ENCODE measurements around the gene ADISSP. TPM values are rescaled to one million over a fixed set of nuclear protein-coding genes. Genes with fewer than 3 reads are reported as not detected.

The ADISSP gene
- polyA plus RNA-seq, 1 donor = 21.6 TPM

DNA sequence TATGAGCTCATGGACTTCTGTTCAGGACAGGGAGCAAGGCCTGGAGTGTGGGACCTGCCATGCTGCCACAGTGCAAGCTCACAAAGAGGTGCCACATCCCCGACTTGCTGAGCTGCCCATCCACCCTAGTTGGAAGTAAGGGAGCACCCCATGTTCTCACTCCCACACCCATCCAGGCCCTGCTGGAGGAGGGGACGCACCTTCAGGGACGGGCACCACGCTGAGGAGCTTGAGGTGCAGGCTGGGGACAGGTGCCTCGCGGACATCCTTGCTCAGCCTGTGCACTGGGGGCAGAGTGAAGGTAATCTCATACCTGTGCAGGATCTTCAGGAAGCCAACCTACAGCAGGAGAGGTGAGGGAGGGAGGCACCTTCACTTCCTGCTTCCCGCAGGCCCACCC, 12.3 kb downstream of the ADISSP start:
- no peak for DNase-seq (ENCODE audit: low read depth)

DNA sequence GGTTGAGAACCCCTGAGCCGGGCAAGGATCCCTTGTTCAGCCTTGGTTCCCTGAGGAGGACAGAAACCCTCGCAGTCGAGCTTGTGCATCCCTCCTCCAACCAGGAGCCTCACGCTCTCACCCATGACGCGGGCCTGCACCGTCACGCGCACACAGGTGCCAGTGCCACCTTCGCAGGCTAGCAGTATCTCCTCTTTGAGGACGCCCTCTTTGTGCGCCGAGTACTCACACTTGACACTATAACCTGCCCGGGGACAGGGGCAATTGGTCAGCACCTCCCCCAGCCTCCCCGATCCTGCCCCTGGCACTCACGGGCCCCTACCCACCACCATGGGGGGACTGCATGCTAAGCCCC, 13.3 kb downstream of the ADISSP start:
- no peak for DNase-seq (ENCODE audit: low read depth)

DNA sequence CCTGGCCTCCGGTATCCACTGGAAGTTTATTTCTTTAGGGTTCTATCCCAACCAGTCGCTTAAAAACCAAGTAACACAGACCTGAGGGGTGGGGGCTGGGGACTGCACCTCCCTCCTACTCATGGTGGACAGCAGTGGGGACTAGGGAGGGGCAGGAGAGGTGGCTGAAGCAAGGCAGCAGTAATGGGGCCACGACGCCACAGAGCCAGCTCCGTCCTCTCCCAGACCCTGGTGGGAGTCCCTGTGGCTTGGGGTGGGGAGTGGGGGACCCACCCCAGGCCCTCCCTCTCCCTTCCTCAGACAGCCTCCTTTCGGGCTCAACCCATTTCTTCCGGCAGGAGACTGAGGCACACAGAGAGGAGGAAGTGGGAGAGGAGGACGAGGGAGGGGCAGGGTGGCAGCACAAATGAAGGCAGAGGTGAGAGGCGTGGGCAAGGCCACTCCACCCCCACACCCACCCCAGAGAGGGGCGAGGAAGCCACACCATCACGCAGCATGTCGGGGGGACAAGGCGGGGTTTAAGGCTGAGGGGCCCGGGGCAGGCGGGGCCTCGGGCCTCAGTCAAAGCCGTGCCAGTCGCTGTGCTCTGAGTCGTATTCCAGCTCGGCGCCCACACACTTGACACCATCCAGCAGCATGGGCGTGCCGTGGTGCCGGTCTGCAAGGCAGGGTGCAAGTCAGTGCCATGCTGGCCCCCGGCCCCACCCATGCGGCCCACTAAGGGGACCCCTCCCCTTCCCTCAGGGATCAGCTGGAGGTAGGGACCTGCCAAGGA, 13.9 kb downstream of the ADISSP start:
- DNase-seq (ENCODE audit: low read depth) = no peak

DNA sequence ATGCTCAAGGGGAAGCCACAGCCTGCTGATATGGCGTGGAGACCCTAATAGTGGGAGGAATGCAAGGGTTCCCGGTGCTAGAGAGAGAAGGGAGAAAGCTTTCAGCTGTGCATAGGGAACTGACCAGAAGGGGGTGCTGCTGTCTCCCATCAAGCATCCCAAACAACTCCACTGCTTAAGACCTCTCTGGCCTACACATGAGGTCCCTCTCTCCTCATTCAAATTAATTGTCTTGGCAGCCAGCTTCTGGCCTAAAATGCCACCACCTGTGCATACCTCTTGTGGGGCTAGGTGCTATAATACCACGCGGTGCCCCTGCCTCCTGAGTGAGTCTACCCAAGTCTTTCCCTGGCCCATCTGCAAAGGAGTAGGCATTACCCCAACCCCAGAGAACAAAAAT, 14.5 kb downstream of the ADISSP start:
- peak; percentile 48 for DNase-seq (ENCODE audit: low read depth)

DNA sequence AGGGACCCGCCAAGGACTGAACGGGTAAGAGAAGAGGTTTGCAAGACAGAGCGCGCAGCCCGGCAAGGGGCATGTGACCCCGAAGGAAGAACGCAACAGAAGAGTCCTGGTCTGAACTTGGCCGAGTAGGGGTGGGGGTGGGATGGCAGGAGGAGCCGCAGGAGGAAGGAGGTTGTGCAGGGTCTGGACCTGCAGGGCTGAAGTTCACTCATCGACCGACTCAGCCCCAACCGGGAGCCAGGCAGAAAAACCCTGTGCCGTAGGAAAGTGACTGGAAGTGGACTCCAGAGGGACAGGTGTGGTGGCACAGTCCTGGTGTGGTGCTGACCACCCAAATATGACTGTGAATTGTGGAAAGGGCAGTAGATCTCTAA, 15.2 kb downstream of the ADISSP start:
- no peak for DNase-seq (ENCODE audit: low read depth)

DNA sequence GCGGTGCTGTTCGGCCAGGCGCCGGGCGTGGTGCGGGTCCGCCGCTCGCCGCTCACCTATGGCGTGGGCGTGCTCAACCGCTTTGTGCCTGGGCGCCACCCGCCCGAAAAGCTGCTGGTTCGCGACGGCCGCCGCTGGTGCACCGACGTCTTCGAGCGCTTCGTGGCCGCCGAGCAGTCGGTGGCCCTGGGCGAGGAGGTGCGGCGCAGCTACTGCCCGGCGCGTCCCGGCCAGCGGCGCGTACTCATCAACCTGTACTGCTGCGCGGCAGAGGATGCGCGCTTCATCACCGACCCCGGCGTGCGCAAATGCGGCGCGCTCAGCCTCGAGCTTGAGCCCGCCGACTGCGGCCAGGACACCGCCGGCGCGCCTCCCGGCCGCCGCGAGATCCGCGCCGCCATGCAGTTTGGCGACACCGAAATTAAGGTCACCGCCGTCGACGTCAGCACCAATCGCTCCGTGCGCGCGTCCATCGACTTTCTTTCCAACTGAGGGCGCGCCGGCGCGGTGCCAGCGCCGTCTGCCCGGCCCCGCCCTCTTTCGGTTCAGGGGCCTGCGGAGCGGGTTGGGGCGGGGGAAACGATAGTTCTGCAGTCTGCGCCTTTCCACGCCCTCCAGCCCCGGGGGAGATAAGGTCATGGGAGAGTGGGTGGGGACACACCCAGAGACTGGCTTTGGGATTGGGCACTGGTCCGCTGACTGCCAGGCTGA, 15.7 kb downstream of the ADISSP start:
- DNase-seq (ENCODE audit: low read depth) = no peak

DNA sequence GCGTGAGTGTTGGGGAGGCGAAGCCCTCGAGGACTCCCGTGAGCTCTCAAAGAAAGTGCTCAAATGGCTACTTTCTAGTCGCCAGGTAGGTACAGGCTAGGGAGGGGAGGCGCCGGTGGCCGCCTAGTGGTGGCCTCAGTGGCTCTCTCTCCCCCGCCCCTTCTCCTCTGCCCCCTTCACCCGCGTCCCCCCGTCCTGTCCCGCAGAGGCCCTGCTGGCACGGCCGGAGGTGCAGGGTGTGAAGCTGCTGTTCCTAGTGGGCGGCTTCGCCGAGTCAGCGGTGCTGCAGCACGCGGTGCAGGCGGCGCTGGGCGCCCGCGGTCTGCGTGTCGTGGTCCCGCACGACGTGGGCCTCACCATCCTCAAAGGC, 16.3 kb downstream of the ADISSP start:
- no peak for DNase-seq (ENCODE audit: low read depth)

DNA sequence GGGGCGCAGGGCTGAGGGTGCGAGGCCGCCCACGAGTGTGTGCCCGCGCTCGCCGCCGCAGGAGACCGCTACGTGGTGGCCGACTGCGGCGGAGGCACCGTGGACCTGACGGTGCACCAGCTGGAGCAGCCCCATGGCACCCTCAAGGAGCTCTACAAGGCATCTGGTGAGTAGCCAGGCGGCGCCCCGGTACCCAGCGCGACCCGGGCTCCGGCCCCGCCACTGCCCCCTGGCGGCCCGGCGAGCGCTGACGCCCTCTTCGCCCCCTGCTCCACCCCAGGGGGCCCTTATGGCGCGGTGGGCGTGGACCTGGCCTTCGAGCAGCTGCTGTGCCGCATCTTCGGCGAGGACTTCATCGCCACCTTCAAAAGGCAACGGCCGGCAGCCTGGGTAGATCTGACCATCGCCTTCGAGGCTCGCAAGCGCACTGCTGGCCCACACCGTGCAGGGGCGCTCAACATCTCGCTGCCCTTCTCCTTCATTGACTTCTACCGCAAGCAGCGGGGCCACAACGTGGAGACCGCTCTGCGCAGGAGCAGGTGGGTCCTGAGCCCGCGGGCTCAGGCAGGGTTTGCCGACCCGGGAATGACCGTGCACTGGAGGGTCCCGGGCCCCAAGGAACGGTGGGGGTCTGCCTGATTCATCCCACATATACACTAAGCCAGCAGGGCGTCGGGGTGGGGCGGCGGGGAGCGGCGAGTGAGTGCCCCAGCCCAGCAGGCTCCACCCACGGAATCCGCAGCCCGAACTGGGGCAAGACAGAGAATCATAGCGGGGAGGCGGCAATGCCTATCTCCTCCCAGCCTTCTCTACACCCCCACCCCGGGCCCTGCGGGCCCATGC, 17.6 kb downstream of the ADISSP start:
- no peak for DNase-seq (ENCODE audit: low read depth)

DNA sequence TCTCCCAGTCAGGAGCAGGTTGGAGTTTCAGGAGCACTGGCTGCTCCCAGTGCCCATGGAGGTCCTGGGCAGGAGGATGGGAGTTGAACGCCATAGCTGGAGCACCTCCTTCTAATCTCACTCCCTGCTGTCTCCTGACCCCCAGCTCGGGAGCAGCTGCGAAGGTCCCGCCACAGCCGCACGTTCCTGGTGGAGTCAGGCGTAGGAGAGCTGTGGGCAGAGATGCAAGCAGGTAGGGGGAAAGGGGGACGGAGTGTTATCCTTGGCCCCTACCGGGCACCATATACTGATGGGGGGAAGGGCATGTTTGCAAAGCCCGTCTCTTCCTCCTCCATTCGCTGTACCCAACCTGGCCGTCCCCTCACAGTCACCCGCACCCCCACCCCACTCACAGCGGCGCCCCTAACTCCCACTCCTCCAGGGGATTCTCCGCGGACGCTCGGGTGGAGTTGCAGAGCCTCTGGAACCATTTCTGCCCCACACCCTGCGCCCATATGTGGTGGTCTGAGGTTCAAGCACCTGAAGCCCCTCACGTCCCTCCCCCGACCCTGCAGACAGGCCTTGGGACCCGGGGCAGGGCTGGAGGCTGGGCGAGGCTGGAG, 18.4 kb downstream of the ADISSP start:
- DNase-seq (ENCODE audit: low read depth) = no peak

DNA sequence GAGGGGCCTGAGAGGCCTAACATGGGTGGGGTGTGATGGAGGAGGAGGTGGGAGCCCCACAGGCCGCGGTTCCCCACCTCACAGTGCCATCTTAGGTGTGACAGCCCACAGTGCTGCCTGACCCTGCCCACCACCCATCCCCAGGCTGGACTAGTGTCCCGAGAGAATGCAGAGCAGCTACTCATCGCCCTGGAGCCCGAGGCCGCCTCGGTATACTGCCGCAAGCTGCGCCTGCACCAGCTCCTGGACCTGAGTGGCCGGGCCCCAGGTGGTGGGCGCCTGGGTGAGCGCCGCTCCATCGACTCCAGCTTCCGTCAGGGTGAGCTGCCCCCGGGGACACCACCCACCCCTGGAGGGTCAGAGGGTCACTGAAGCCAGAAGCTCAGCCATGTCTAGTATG, 19.5 kb downstream of the ADISSP start:
- DNase-seq (ENCODE audit: low read depth) = no peak

DNA sequence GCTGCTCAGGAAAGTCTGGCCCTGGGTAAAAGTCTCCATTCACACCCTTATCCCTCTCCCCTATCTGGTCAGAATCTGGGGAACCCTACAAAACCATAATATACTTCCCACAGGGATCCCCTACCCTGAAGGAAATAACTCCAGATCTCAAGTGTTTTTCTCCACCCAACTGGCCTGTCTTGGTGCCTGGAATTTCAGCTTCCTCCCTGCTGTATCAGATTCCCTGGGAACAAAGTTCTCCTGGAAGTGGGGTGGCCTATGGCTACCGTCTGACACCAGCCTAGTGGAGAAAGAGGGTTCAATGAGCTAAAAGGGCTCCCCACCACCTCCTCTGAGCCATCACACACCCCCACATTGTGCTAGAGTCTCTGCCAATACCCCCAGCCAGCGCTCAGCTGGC, 20.1 kb downstream of the ADISSP start:
- no peak for DNase-seq (ENCODE audit: low read depth)

DNA sequence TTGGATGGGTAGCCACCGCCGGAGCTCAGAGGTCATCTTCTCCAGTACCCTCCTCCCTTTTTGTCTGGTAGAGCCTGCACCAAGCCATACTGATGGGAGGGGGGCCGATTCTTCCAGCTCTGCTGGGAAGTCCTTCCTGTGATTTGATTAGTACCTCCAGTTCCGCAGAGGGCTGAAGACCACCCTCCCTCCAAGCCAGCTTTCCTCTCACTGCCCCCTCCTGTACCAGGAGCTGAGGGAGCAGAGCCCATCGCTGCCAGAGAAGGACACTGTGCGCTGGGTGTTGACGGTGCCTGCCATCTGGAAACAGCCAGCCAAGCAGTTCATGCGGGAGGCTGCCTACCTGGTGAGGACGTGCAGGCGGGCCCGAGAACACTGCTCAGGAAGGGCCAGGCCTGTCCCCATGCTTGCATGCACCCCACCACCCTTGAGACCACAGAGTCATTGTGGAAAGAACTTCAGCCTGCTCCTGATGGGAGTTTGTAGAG, 21.8 kb downstream of the ADISSP start:
- no peak for DNase-seq (ENCODE audit: low read depth)

DNA sequence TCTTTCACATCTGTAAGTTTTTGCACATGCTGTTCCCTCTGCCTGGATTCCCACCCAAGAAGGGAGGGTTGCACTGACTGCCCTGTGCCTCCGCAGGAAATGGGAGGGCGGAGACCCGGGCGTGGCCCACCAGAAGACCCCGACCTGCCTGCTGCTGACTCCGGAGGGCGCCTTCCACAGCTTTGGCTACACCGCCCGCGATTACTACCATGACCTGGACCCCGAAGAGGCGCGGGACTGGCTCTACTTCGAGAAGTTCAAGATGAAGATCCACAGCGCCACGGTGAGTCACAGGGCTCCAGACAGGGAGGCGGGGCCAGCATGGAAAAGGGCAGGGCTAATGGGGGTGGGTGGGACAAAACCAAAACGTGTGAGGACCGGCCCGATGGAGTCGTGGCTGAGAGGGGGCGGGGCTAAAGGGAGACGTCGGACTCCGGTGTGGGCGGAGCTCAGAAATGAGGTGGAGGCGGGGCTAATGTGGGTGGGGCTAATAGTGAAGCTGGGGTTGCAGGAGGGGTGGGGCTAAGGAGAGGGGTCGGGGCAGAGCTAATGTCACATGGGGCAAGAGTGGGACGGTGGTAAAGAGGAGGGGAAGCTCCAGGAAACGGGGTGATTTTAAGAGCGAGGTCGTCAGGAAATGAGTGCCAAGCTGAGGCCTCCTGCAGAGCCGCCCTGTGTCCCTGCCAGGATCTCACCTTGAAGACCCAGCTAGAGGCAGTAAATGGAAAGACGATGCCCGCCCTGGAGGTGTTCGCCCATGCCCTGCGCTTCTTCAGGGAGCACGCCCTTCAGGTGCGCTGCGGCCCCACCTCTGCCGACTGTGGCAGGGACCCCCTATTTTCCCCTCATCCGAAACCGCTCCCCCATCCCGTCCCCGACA, 22.5 kb downstream of the ADISSP start:
- DNase-seq (ENCODE audit: low read depth) = no peak

DNA sequence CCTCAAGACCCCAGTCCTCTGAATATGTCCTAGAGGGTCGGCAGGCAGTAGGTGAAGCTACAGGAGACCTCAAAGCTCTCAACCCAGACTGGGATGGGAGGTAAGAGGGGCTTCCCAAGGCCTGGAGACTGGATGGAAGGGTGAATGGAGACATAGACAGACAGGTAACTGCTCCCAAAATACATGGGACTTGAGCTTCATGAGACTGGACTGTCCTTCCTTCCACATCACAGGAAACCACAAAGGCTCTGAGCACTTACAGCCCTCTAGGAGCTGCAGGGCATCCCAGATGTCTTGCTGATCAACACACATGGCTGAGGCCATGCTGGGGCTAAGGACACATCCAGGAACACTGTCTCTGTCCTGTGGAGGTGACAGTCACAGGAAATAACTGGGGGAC, 23.5 kb downstream of the ADISSP start:
- no peak for DNase-seq (ENCODE audit: low read depth)

DNA sequence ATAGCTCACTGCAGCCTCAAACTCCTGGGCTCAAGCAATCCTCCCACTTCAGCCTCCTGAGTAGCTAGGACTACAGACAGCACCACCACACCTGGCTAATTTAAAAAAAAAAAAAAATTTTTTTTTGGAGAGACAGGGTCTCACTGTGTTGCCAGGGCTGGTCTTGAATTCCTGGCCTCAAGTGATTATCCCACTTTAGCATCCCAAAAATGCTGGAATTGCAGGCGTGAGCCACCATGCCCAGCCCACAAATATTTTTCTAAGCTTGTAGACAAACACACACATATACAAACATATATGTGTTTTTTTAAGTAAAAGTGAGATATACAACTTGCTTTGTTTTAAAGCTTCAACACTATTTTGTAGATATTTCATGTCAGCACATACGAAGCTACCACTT, 24.3 kb downstream of the ADISSP start:
- DNase-seq (ENCODE audit: low read depth) = no peak

DNA sequence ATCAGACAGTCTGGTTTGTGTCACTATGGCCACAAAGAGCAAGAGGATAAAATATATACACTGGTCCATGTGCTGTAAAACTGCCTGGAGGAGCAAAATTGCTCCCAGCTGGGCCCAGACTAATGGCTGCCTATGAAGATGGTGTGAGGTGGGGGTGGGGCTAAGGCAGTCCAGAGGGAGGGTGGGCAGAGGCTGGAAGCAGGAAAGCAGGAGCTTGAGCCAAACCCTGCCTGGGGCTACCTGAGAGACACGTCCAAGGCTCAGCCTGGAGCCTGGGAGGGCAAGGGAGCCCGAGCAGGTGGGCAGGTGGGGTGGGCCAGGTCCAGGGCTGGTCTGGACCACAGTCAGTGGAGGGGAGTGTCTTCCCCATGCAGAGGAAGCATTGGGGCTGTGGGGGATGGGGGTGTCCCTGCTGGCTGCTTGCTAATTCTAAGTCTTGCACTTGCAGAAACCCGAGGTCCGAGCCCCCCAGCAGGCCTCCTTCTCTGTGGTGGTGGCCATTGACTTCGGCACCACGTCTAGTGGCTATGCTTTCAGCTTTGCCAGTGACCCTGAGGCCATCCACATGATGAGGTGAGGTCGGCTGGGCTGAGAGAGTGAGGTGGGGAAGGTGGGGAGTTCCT, 25.6 kb downstream of the ADISSP start:
- DNase-seq (ENCODE audit: low read depth) = no peak

DNA sequence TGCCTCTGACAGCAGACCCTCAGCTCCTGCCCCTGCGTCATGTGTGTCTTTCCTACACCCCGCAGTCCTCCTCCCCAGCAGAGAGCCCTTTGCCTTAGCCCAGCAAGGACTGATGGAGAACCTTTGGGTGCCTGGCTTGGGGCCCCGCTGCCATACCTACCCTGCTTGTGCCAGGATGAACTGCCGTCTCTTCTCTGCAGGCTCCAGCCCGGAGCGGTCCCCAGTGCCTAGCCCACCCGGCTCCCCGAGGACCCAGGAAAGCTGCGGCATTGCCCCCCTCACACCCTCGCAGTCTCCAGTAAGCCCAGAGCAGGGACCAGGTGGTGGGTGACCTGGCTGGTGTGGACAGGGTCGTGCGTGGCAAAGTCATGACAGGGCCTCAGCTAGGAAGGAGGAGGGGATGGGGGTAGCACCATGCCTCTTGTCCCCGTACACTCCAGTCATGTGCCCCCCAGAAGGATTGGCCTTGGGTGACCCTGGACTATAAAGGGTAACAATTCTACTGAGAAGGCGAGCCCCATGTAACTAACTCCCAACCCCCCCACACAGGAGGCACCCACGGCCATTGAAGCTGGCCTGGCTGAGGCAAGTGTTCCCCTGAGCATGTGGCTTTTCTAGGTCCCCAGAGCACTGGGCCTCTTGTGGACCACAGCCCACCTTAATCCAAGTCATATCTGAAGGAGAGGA, 26.8 kb downstream of the ADISSP start:
- no peak for DNase-seq (ENCODE audit: low read depth)

DNA sequence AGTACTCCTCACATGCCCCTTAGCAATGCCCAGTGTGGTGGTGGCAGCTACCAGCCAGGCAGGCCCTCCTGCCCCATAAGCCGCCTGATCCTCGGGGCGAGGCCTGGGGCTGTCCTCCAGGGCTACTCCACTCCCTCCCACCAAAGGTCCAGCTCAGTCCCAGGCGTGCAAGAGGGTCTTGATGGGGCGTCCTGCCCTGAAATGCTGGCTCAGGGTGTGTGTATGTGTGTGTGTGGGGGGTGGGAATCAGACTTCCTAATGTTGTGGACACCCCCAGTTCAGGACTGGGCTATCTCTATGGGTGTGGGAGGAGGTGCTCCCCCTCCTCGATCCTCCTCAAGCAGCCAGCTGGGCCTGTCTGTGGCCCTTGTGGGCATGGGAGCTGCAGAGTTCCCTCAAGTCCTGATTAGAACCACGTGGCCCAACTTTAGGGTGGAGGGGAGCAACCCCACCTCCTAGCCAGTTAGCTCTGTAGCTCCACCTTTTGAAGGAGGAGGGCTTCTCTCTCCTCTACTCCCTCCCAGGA, 27.6 kb downstream of the ADISSP start:
- no peak for DNase-seq (ENCODE audit: low read depth)

DNA sequence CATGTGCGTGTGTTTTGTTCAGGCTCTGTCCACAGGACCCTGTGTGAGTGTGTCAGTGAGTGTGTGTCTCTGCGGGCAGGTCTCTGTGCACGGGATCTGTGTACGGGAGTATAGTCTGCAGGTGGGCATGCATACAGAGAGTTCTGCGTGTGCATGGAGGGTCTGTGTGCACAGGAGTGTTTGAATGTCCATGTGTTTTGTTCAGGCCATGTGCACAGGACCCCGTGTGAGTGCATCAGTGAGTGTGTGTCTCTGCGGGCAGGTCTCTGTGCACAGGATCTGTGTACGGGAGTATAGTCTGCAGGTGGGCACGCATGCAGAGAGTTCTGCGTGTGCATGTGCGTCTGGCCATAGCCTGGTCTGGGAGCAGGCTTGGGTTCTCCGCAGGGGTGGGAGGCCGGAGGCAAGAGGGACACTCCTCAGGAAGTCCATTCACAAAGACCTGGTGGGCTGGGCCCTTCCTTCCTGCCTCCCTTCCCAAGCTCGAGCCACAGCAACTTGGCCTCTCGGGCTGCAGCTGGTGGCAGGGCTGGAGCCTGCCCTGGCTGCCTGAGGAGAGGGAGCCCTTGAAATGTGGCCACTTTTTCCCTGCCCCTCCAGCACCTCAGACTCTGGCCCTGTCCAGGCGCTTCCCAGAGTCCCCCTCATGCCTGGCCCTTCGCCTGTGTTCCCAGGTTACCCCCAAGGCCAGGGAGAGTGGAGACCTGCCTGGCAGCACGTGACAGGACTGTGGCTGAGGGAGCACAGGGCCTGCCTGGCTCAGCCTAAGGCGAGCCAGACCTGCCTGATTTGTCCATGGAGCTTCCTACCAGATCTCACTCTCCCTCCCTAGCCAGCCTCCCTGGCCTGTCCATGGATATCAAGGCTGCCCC, 28.3 kb downstream of the ADISSP start:
- DNase-seq (ENCODE audit: low read depth) = no peak

All from forelimb muscle (tissue), 1 donor.